GM23248 (cell line): ENCODE results near the gene ACOT7.

ENCODE experiments used
- EZH2 ChIP-seq: fragments of 200-600 bp; sonication (generic); IDR thresholded peaks from 2 replicates; pipeline ENCODE4 v1.6.1; 2018; ENCODE audit warnings: antibody characterized with exemption, mild to moderate bottlenecking; ENCODE audit not compliant: insufficient read depth, poor library complexity, severe bottlenecking
- EZH2phosphoT487 ChIP-seq: fragments of 200-600 bp; sonication (generic); IDR thresholded peaks from 2 replicates; pipeline ENCODE4 v1.6.1; 2018; ENCODE audit warnings: antibody characterized with exemption, moderate library complexity, mild to moderate bottlenecking, low read depth; ENCODE audit not compliant: insufficient read depth

DNA sequence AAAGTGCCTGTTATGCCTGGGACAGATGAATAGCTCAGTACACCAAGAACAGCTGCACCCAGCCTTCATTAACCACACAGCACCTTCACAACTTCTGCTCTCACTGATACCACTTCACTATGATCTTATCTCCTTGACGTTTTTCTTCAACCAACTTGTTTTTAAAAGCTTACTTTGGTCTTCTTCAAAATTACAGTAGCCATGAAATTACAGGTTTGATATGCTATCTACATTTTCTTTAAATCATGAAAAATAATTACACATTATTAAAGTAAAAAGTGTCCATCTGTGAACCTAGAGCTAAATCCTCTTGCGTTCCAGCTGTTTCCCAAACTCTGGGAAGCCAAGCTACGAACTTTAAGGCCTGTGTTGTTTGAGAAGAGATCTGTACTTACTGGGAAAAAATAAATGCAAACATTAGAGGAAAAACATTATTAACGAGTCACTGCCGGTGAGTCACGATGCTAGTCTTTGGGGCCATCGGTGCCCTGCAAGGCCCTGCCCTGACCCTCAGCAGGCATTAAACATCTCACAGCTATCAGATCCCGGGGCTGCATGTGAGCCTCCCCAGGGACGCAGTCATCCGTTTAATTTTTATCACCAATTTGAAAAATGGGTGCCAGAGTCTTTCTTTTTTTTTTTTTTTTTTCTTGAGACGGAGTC is 76.3 kb downstream of the ACOT7 start:
- TF ChIP-seq EZH2 (no peak), EZH2phosphoT487 (no peak)
